ENCODE measurements around the gene KRTAP3-3.

DNA sequence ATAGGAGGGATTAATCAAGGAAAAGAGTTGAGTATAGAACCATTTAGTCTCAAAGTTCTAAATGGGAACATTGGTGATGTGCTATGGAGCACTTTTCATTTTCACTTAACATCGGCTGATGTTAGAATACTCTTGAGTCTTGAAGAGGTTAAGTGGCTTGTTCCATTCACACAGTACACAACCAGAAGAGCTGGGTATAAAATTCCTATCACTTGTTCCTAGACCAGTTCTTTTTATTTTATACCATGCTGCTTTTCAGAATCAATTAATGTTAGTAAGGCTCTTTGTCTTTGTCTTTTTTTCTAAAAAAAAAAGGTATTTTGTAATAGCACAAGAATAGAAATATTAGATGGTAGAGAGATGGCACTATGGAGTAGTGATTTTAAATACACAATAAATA, 49.0 kb upstream of the KRTAP3-3 start:
- TF ChIP-seq, protein P1, sequence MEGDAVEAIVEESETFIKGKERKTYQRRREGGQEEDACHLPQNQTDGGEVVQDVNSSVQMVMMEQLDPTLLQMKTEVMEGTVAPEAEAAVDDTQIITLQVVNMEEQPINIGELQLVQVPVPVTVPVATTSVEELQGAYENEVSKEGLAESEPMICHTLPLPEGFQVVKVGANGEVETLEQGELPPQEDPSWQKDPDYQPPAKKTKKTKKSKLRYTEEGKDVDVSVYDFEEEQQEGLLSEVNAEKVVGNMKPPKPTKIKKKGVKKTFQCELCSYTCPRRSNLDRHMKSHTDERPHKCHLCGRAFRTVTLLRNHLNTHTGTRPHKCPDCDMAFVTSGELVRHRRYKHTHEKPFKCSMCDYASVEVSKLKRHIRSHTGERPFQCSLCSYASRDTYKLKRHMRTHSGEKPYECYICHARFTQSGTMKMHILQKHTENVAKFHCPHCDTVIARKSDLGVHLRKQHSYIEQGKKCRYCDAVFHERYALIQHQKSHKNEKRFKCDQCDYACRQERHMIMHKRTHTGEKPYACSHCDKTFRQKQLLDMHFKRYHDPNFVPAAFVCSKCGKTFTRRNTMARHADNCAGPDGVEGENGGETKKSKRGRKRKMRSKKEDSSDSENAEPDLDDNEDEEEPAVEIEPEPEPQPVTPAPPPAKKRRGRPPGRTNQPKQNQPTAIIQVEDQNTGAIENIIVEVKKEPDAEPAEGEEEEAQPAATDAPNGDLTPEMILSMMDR (IDR thresholded peaks at IDR 0.05): no peak
- TF ChIP-seq POLR2A (IDR thresholded peaks at IDR 0.05): no peak

Measured in adrenal gland (tissue), 5 donors.